ENCODE data around the gene PODXL2.
"Not testable (repeated sequence)": the region's sequence is repeated elsewhere in the genome, so short reads cannot be mapped to it uniquely, and the experiment has no call there.

Gene PODXL2

DNA sequence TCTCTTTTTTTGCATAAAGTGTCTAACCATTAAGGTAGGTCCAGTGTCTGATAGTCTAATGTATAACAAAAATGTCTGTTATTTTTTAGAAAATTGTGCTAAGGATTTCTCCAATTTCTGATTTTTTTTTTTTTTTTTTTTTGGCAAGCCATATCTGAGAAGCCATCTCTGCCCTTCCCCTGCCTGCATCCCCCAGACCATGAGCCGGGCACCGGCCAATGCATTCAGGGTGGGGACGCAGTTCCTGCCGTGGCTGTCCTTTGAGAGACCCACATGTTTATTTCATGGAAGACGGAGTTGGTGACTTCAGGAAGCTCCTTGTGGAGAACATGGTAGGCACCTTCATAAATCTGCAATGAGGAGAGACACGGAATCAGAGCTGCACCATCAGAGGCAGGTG is 63.0 kb downstream of the PODXL2 start:
- DNase-seq = no peak

DNA sequence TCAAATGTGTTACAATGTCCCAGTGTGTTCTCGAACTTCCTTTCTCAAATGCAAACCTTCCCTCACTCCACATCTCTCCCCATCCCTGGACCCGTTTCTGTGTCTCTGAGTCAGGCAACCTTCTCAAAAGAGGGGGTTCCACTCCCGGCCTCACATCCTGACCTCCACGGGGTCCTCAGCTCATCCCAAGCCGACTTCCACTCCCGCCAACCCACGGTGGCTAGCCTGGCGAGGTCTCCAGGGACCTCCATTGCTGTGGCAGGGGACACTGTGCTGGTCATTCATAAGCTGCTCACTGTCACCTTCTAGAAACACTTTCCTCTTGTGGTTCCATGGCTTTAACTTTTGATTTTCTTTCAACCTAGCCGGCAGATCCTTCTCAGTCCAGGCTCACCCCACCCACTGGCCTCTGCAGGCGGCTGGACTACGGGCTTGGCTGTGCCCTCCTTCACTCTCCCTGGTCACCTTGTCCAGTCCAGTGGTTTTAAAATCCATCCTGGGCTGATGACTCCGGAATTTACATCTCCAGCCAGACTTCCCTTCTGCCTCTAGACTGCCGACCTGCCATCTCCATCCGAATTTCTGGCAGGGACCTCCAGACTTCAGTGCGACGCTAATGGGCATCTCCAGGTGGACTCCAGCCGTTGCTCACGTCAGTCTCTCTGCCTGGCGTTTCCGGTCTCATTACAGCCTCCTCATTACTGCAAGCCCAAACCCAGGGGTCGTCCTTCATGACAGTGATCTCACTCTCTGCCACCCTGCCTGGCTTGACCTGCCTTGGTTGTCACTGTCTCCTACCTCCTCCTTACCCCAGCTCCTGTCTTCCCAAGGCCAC is 63.7 kb downstream of the PODXL2 start:
- DNase-seq = no peak

DNA sequence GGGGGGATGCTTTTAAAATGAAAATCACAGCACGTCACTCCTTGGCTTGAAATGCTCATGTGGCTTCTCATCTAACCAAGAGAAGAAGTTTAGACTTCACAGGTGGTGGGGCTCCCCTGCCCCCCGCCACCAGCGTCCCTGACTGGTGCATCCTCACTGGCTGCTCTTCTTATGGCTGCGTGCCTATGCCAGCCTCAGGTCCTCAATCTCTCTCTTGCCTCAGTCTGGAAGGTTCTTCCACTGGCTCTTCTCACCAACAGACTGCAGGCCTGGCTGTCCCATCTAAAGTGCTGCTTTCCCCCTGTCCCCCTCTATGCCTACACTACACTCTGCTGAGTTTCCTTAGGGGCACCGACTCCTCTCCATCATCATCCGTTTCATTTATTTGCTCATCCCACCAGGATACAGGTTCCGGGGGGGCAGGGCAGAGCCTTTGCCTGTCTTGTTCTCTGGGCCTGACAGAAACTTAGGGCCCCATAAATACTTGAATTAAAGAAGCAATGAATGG is 64.4 kb downstream of the PODXL2 start:
- DNase-seq = no peak

DNA sequence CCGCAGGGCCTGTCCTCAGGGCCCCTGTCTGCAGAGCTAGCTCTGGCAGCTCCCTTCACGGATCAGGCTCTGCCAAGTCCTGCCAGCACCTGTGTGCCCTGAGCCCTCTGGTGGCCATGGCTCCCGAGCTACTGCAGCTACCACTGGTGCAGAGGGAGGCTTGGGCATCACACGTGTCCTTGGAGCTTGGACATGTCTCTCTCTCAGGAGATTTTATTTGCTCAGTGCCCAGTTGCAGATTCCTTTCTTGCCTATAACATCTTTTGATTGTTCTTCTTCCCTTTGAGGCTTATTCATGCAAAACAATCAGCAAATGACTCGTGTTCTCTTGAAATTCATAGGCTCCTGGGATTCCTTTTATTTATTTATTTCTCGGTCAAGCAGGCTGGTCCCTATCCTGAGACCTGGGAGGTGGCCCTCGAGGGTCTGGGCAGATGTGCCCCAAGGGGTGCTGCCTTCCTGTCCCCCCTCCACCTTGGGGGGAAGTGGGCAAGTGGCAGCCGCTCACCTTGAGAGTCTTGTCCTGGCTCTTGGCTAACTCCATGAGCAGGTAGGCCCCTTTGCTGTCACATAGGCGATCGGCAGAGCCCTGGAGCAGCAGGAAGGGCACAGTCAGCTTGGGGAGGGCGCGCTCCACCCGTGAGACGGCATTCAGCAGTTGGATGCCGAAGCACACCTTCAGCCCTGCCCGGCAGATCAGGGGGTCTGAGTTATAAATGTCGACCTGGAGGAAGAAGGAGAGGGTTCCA is 65.7 kb downstream of the PODXL2 start:
- DNase-seq = peak; percentile 14

DNA sequence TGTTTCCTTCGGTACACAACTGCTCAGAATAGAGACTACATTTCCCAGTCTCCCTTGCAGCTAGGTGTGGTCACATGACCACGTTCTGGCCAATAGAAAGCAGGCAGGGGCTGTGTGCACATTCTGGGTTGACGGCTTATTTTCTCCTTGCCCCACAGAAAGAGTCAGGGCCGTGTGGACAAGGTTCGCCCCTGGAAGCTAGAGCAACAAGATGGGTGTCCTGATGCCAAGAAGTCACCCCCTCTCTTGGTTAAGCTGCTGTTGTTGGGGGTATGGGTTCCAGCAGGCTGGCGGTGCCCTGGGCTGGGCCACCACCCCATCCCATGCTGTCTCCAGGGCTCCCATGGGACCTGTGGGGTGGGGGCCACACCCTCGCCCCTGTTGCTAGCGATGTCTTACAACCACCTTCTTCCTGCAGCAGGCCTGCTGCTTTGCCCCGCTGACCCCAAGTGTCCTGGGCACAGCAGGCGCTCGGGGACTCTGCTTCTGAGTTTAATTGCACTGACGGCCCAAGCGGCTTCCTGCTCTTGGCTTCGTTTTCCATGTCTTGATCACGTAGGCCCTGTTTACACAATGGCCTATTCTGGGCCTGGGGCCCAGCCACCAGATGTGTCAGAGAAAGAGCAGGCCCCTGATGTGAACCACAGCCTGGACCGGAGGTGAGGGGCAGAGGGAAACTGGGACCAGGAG is 68.7 kb downstream of the PODXL2 start:
- DNase-seq = peak; percentile 57

DNA sequence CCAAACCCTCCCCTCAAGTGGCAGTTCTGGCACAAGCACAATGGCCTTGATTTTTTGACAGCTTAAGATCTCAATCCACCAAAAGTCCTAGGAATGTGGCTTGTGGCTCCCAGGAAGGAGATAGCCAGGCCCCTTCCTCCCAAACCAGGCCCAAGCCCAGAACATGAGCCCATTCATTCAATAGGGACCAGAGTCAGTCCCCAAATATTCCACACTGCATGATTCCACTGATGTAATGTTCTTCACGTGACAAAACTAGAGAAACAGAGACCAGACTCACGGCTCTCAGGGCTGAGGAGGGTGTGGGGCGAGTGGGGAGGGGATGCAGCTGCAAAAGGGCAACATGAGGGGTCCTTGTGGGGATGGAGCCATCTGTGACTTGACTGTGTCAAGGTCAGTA is 69.3 kb downstream of the PODXL2 start:
- no peak for DNase-seq

DNA sequence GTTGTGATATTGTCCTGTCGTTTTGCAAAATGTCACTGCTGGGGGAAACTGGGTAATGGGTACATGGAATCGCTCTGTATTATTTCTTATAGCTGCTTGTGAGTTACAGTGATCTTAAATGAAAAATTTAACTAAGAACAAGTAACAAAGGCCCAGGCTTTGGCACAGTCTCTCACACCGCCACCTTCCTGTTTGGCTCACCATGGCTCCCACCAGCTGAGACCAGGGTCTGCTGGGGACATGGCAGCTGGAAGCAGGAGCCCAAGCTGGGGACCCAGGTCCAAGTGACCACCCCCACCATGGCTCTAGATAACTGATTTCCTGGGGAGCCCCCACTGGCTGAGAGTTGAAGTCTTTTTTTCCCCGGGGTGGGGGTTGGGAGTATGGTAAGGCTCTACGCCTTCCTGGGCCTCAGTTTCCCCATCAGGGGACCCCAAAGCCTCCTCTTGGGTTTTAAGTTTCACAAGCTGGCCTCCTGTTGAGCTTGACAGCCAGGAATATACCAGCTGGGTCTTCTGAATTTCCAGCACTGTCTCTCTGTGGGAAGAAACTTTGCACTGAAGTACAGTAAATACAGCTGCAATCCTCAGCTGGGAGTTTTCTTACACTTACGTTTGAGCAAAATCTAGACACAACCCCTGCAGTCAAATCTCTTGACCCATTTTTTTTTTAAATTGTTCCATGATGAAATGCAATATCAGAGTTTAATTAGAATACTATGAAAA is 69.9 kb downstream of the PODXL2 start:
- DNase-seq = no peak

DNA sequence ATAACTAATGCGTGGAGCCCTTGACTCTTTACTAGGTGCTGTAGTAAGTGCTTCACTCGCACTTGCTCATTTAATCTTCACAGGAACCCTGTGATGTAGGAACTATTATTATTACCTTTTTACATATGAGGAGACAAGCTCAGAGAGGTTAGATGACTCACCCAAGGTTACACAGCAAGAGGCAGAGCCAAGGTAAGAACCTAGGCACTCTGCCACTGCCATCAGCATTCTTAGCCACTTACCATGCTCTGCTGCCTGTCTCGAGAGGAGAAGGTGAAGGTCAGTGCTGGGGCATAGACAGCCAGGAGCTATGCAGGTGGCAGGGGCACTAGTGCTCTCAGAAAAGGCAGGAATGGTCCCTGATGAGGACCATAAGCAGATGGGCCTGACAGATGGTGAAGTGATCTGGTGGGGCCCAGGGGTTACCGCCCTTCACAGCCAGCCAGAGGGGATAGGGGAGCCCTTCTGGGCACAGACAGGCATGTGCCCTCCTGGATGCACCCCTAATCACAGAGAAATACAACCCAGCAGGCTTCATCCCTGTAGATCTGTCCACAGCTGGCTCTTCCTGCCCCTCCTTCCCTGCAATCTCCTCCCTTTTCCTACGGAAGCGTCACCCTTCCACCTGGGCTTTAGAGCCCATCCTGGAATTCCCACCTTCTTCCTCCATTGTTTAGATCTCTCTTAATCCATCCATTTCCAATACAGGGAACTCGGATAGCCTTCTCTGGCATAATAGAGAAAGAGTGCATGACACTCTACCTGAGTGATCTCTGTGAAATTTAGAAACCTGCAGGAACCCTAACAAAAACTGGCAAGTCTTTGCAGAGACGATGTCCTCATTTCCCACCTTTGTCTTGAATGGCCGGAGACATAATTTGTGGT is 70.7 kb downstream of the PODXL2 start:
- DNase-seq = no peak

DNA sequence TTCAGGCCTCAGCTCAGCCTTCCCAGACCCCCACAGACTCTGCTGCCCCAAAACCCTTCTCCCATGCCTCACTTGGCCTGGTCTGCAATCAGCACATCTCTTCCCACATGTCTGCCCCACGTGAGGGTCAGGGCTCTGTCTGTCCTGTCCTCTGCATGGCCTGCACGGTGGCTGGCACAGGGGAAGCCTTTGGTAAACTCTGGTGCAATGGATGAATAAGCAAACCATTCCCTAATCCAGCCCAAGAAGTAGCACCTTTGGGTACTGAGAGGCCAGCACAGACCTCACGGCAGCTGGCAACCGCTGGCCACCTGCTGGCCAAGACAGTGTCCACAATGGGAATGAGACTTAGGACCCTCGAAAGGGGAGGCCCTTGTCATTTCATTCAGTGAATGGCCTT is 71.4 kb downstream of the PODXL2 start:
- no peak for DNase-seq

DNA sequence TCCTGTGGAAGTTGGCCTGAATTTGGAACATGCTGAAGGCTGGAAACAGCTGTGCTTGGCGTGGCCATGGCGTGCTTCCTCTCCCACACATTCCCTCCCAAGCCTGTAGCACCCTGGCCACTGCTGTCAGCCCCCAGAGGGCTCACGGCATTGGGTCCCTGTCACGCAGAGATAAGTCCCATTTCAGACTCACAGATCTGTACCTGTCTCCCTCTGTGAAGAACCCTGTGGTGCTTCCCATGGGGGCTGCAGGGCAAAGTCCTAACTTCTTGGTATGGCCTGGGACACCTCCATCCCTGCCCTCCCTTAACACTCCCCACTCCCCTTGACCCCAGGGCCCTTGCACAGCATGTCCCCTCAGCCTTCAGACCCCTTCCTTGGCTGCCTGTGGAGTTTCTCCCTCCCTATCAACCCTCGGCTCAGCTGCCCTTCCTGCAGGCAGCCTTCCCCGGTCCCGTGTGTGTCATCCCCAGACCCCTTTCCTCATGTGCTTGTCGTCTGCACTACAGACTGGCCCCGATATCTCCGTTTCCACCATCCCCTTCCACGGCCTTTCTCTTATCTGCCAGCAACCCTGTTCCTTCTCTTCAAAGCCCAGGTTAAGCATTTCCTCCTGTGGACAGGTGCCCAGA is 72.4 kb downstream of the PODXL2 start:
- no peak for DNase-seq

DNA sequence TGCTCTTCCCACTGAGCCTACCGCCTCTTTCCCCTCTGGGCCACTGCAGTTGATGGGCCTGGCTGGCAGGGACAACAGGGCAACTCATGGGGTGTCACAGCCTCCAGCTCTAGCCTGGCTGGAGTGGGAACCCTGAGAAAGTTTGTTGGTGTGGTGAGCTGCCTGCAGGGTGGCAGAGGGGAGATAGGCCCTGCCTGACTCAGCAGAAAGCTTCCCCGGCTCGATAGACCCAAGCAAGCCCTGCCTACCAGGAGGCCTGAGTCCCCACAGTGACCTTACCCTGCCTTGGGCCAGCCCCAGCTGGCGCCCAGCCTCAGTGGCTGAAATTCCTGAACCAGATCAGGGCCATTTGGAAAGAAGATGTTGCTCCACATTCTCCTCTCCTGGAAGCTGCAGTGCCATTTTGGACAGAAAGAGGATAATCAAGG is 73.2 kb downstream of the PODXL2 start:
- no peak for DNase-seq

DNA sequence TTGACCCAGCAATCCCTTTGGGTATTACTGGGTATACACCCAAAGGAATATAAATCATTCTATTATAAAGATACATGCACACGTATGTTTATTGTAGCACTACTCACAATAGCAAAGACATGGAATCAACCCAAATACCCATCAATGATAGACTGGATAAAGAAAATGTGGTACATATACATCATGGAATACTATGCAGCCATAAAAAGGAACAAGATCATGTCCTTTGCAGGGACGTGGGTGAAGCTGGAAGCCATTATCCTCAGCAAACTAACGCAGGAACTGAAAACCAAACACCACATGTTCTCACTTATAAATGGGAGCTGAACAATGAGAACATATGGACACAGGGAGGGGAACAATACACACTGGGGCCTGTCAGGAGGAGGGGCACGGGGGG is 75.9 kb downstream of the PODXL2 start:
- DNase-seq = not testable (repeated sequence)

DNA sequence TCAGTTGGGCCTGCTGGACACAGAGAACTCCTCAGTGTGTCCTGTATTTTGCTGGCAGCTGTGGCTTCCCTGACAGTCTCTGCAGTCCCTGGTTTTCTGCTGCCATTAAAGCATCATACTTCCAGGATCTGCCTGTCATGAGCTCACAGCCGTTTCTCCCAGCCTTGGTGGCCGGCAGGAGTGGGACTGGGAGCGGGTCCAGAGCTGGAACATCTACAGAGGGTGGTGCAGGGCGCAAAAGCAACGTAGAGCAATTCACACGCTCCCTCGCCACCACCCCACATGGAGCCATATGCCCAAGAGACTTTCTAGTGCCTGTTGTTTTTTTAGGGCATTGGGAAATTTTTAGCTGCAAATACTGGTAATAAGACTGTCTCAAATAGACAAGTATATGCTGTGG is 77.3 kb downstream of the PODXL2 start:
- no peak for DNase-seq

DNA sequence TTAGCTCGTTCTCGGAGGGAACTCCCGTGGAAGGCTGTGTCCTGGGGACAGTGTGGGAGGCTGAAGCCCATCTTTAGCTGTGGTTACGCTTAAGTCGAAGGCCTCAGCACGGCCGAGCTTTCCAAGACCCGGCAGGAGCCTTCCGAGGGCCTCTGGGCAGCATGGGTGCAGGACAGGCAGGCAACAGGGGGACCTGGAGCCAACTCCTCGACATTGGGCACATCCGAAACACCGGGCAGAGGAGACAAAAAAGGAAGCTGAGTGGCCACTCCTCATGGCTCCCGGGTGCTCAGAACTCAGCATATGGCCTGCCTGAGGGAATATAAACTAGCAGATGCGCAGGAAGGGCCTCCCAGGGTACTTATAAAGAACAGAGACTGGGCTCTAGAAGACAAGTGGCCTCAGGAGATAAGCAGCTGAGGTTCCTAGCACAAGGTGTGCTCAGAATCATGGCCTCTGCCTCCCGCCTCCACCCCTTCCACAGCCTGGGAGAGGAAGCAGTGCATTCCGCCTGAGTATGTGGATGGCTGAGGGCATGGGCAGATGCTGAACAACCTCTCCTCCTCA is 77.9 kb downstream of the PODXL2 start:
- DNase-seq = no peak

DNA sequence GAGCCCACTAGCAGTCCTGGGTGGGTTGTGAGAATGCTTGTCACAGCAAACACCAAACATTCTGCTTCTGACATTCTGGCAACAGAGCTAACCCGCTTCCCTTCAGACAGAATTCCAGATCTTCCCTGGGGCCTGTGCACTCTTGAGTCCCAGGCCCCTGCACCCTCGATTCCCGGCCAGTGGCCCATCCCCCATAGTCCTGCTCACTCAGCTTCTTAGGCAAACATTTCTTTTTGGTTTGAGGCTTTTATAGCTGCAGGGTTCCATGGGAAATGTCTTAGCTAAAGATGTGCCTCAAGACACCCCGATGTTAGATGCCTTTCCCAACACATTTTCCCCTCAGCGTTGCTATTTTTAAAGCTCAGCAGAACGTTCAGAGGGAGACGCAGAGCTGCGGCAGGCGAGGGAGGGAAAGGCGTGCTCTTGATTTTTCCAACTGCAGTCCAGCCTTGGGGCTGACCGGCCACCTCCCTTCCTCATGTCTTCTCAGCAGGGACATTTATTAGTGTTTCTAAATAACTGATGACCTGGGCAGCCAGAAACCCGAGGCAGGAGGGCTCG is 78.9 kb downstream of the PODXL2 start:
- DNase-seq = no peak

DNA sequence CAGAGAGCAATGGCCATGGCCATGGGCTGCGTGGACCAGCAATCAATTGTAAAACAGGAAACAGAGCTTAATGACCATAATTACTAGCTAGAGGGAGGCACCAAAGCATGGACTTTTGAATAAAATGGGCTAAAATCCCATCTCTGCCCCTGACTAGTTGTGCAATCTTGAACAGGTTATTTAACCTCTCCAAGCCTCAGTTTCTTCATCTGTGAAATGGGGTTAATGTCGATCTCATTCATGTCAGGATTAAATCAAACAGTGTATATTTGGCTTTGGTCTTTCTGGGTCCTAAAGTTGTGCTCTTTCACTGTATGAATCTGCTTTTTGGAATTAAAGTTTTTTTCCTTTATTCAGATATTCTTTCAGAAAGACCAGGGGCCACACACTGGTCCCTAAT is 79.9 kb downstream of the PODXL2 start:
- no peak for DNase-seq

DNA sequence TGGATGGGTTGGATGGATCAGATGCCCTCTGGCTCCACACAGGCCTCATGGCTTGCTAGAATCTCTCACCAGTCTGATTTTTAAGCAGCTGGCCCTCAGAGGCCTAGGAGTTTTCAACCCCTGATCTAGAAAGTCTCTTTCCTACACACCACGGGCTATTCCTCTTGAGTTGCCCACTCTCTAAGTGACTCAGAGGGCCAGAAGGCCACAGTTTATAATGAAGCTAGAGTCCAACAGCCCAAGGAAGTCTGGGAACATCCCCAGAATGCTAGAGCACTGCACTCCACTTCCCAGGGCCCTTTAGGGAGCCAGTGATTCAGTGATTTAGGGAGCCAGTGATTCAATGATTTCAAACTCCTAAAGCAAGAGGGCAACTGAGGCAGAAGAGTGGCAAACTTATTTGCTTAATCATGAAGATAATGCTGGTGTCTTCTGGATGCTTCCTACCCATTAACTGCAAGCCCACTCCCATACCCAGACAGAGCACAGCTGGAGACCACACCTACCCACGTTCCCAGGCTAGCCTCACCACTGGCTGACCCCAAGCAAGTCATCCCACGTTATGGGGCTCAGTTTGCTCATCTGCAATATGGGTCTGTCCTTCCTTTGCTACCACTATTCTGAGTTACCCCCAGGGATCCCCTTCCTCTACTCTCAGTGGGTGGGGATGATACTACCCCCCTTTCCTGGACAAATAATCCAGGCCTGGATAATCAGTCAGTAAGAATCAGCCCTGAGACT is 80.5 kb downstream of the PODXL2 start:
- DNase-seq = no peak

DNA sequence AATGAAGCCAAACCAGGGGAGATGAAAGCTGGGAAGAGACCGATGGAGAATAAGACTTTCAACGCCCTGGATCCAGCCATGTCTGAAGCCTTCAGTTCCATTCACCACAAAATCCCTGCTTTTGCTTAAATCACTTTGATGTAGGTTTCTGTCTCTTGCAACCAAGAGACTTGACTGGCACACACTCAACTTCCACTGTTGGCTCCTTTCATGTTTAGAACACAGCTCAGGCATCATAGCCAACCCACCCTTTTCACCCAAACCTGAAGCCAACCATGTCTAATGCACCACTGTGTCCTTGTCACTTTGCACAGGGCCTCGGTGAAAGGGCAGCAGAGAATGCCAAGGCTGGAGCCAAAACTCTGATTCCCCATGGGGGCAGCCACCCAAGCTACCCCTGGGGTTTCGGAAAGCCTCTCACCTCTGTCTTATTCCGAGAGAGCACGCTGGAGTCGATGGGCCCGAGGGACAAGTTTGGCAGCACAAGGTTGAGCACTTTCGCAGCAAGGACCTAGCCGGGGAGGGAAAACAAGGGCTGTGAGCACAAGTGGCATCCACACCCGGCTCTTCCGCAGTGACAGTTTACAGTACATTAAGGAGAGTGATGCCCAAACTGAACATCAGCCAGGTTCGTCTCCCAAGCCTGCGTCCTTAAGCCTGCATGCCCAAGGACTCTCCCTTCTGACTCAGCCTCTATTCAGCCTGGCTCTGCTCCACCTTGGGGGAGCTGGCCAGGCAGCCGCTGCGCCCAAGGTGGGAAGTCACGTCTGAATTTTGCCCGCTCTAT is 81.4 kb downstream of the PODXL2 start:
- DNase-seq = no peak
